ENCODE results near the gene SLC12A3.

- TF ChIP-seq CTCF (IDR thresholded peaks at IDR 0.05; ENCODE audit: poor library complexity) = no peak
- no peak for TF ChIP-seq EZH2phosphoT487 (IDR thresholded peaks at IDR 0.05; ENCODE audit: low read depth, severe bottlenecking, unreplicated experiment)
These were observed 27.7 kb downstream of the SLC12A3 start for GRCh38 chr16:56892705-56893104.

Measured in hepatocyte (in vitro differentiated cells).